Glutamatergic neuron (in vitro differentiated cells): ENCODE measurements around the gene USP15. TPM values are rescaled to one million over a fixed set of nuclear protein-coding genes. Genes with fewer than 3 reads are reported as not detected.

Source experiments
- DNase-seq: peaks from one replicate; pipeline ENCODE4 v3.0.0; 2022
- H3K27ac Mint-ChIP-seq: one replicate; pipeline ENCODE4 v1.8.0; 2020; ENCODE audit warnings: mild to moderate bottlenecking, mixed read lengths, inconsistent platforms; ENCODE audit not compliant: unreplicated experiment
- H3K27me3 Mint-ChIP-seq: one replicate; pipeline ENCODE4 v1.8.0; 2020; ENCODE audit warnings: mild to moderate bottlenecking, moderate library complexity, mixed read lengths, inconsistent platforms; ENCODE audit not compliant: unreplicated experiment
- H3K36me3 Mint-ChIP-seq: one replicate; pipeline ENCODE4 v1.8.0; 2020; ENCODE audit warnings: mild to moderate bottlenecking, mixed read lengths, inconsistent platforms; ENCODE audit not compliant: unreplicated experiment
- H3K4me1 Mint-ChIP-seq: one replicate; pipeline ENCODE4 v1.8.0; 2020; ENCODE audit warnings: mild to moderate bottlenecking, low read depth, mixed read lengths, inconsistent platforms; ENCODE audit not compliant: unreplicated experiment
- H3K4me3 Mint-ChIP-seq: one replicate; pipeline ENCODE4 v1.8.0; 2020; ENCODE audit warnings: mild to moderate bottlenecking, mixed read lengths, inconsistent platforms; ENCODE audit not compliant: unreplicated experiment
- H3K9me3 Mint-ChIP-seq: one replicate; pipeline ENCODE4 v1.8.0; 2020; ENCODE audit warnings: mild to moderate bottlenecking, moderate library complexity, mixed read lengths, inconsistent platforms; ENCODE audit not compliant: unreplicated experiment
- CTCF ChIP-seq: fragments of 200-600 bp; sonication (generic); IDR thresholded peaks from one replicate; pipeline ENCODE4 v1.5.0; 2021; ENCODE audit not compliant: partially characterized antibody, unreplicated experiment
- total RNA-seq: library from RNA; stranded (reverse); fragmentation: NEBNext Ultra II Directional; extraction: Animal tissue kit (Norgen Biotek cat#: 25700); gene quantifications from one replicate; pipeline ENCODE4 v1.2.1, GENCODE V29; 2021; ENCODE audit not compliant: unreplicated experiment

USP15 gene
- total RNA-seq, 1 donor from 2014 or later: 74.4 TPM

GRCh38 chr12:62313727-62314380 lies 53.6 kb downstream of the USP15 start:
- TF ChIP-seq CTCF: no peak
- Mint-ChIP-seq H3K9me3 (peaks cover 2% of the 10 kb centered on the region), H3K36me3 (no peaks in the 10 kb centered on the region), H3K27me3 (peaks cover 1% of the 10 kb centered on the region), H3K4me3 (no peak overlapping the region), H3K4me1 (no peaks in the 10 kb centered on the region), H3K27ac (no peak overlapping the region)
- no peak for DNase-seq

GRCh38 chr12:62317017-62317416 lies 56.8 kb downstream of the USP15 start:
- Mint-ChIP-seq H3K4me3 (no peak overlapping the region), H3K27ac (no peak overlapping the region), H3K36me3 (no peaks in the 10 kb centered on the region), H3K4me1 (no peaks in the 10 kb centered on the region), H3K27me3 (peaks cover 3% of the 10 kb centered on the region), H3K9me3 (peaks cover 2% of the 10 kb centered on the region)
- no peak for DNase-seq
- TF ChIP-seq CTCF: no peak

- no peak overlapping the region for H3K4me3 Mint-ChIP-seq
- no peak overlapping the region for H3K27ac Mint-ChIP-seq
- H3K4me1 Mint-ChIP-seq: no peaks in the 10 kb centered on the region
- H3K36me3 Mint-ChIP-seq: no peaks in the 10 kb centered on the region
- no peak for TF ChIP-seq CTCF
- peaks cover 3% of the 10 kb centered on the region for H3K27me3 Mint-ChIP-seq
- no peak for DNase-seq
- peaks cover 2% of the 10 kb centered on the region for H3K9me3 Mint-ChIP-seq
Observed at GRCh38 chr12:62319058-62319457, 58.9 kb downstream of the USP15 start.

- Mint-ChIP-seq H3K4me1 (no peaks in the 10 kb centered on the region), H3K4me3 (no peak overlapping the region), H3K9me3 (no peaks in the 10 kb centered on the region), H3K36me3 (no peaks in the 10 kb centered on the region), H3K27me3 (peaks cover 3% of the 10 kb centered on the region), H3K27ac (no peak overlapping the region)
- TF ChIP-seq CTCF: no peak
- no peak for DNase-seq
Observed at GRCh38 chr12:62320054-62320453, 59.9 kb downstream of the USP15 start.

GRCh38 chr12:62323386-62323785 lies 63.2 kb downstream of the USP15 start:
- H3K27ac Mint-ChIP-seq: no peak overlapping the region
- no peaks in the 10 kb centered on the region for H3K4me1 Mint-ChIP-seq
- TF ChIP-seq CTCF: no peak
- no peaks in the 10 kb centered on the region for H3K9me3 Mint-ChIP-seq
- no peak overlapping the region for H3K4me3 Mint-ChIP-seq
- DNase-seq: no peak
- peaks cover 3% of the 10 kb centered on the region for H3K27me3 Mint-ChIP-seq
- no peaks in the 10 kb centered on the region for H3K36me3 Mint-ChIP-seq
